Erythroblast (primary cell): ENCODE results near the gene BRF1.

Source experiments
- GATA1 ChIP-seq: IDR thresholded peaks from 2 replicates; pipeline ENCODE4 v1.6.1; 2011; ENCODE audit warnings: low read depth, mild to moderate bottlenecking, control low read depth, low read length, moderate library complexity
- POLR2A ChIP-seq: IDR thresholded peaks from 2 replicates; pipeline ENCODE4 v1.6.1; 2011; ENCODE audit warnings: mild to moderate bottlenecking, low read length

- TF ChIP-seq POLR2A, result no peak
- TF ChIP-seq GATA1, result no peak
These were observed 139.5 kb downstream of the BRF1 start for GRCh38 chr14:105161309-105161708.
